GM21447 (cell line): ENCODE data around the gene PROSER3.

Experiments
- ATAC-seq: cut with Tn5 transposase; IDR thresholded peaks from one replicate; pipeline ENCODE4 v1.9.1; 2021; ENCODE audit not compliant: unreplicated experiment

Gene PROSER3

DNA sequence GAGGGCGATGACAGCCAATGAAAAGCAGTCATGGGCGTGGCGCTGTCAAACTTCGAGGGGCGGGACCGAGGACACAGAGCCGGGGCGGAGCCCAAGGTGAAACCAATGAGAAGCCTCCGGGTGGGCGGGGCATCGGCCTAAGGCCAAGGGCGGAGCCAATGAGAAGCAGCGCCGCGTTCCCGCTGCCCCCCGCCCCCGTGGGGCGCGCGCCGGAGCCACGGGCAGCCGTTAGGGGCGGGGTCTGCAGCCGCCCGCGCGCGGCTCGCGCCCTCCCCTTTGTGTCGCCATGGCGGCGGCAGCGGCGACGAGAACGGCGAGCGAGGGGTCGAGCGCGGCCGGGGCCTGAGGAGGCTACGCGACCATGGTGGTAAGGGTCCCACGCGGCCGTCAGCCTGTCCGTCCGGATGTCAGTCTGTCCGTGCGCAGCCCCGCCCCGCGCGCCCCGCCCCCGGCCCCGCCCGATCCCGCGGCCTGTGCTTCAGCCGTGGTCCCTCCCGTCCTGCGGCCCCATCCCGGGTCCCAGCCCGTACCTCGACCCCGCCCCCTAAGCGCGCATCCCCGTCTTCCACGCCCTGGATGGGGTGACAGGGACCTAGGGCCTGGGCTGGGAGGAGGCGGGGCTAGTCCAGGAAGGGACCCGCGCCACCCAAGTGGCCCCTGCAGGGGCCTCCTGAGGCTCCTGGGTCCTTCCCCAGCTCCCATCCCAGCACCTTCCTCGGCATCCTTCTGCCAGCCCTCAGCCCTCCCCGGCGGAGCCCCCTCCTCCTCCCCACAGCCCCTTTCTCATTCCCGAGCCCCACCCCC lies 17.5 kb downstream of the PROSER3 start, which contains the start of gene ARHGAP33:
TSS of gene ARHGAP33 (plus strand) at position 267 of the 804 bp plus-strand sequence. CDS start at position 362, 95 bp downstream.
- peak; percentile 94 for ATAC-seq

DNA sequence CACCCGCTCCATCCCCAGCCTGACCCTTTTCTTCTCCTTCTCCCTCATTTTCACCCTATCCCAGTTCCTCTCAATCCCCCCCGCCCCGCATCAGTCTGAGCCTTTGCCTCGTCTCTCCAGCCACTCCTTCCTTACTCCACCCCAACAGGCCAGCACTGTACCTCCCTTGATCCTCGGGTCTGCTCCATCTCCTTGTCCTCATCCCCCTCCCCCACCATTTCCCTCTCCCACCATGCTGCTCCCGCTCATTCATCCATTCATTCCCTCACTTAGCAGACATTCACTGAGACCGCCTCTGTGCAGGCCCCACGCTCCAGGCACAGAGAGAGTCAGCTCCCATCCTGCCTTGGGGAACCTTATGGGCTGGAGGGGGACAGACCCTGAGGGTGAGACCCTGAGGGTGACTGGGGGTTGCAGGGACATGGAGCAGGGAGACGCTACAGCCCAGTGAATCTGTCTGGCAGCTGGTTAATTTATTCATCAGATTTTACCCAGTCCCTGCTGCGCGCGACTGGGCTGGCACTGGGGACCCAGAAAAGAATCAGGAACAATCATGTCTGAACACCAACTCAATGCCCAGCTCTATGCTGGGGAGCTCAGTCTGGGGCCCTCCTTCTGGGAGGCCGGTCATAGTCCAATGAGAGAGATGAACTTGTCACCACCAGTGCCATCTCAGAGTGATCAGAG lies 18.3 kb downstream of the PROSER3 start:
- ATAC-seq = no peak

DNA sequence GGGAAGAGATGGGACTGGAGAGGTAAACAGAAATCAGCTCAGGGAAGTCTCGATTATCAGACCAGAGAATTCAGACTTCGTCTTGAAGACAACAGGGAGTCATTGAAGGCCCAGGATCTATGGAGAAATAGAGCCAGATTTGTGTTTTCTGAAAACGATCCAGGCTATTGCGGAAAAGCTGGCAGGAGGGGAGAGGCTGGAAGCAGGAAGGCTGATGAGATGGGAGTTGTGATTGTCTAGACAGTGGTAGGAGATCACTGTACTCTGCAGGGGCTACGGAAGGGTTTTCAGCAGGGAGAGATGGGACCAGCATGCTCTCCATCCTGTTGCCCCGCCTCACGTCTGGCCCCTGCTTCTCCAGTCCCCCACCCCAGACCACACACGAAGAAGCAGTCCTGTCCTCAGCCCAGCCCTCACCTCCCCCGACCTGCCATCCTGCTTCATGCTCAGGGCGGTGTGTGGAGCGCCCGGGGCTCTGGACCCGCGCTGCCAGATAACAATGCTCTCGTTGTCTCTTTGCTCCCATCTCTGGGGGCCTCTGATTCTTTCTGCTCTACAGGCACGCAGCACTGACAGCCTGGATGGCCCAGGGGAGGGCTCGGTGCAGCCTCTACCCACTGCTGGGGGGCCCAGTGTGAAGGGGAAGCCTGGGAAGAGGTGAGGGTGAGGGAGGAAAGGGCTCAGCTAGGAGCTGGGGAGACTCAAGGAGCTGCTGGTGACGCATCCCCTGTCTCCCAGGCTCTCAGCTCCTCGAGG lies 19.3 kb downstream of the PROSER3 start:
- no peak for ATAC-seq

DNA sequence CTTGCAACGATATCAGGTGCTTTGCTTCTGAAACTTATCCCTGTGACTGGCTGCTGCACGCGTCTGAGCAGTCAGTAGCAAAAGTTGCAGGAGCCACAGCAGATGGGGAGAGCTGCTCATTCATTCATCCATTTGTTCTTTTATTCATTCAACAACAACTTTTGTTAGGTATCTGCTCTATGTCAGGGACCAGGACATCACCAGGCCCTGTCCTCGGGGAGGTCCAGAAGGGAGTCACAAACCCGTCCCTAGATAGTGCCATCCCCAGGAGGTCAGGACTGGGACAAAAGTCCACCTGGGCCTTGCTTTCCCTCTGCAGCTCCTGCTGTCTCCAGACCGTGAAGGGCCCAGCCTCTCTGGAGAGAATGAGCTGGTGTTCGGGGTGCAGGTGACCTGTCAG lies 20.0 kb downstream of the PROSER3 start:
- ATAC-seq = no peak

DNA sequence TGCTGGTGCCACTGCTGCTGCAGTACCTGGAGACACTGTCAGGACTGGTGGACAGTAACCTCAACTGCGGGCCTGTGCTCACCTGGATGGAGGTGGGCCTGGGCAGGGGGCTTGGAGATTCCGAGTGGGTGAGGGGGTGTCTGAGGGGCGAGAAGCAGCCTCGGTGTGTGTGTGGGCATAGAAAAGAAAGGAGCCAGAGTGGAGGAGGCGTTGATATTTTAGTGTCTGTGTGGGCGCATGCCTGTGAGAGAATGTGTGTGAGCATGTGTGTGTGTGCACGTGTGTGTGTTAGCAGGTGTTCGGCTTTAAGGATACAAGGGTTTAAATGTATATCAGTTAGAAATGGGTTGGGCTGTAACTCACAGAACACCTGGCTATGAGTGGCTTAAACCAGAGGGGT lies 21.1 kb downstream of the PROSER3 start:
- ATAC-seq = no peak

DNA sequence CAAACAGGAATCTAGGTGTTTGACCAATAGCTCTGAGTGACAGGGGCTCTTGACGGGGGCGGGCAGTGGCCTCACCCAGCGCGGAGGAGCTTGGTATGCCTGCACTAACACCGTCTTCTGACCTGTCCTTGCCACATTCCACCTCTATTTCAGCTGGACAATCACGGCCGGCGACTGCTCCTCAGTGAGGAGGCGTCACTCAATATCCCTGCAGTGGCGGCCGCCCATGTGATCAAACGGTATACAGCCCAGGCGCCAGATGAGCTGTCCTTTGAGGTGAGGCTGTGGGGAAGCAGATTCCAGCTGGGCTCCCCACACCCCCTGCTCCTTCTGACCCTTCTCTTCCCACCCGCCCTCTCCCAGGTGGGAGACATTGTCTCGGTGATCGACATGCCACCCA lies 22.1 kb downstream of the PROSER3 start:
- no peak for ATAC-seq

DNA sequence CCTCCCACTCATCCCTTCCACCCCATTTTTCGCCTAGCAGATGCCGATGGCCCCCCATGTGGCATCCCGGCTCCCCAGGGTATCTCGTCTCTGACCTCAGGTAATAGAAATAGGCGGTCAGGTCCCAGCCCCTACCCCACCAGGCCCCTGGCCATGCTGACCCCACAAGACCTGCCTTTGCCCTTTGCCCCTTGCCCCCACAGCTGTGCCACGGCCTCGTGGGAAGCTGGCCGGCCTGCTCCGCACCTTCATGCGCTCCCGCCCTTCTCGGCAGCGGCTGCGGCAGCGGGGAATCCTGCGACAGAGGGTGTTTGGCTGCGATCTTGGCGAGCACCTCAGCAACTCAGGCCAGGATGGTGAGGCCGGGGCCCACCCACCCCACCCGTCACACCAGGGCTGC lies 22.7 kb downstream of the PROSER3 start:
- ATAC-seq = no peak

DNA sequence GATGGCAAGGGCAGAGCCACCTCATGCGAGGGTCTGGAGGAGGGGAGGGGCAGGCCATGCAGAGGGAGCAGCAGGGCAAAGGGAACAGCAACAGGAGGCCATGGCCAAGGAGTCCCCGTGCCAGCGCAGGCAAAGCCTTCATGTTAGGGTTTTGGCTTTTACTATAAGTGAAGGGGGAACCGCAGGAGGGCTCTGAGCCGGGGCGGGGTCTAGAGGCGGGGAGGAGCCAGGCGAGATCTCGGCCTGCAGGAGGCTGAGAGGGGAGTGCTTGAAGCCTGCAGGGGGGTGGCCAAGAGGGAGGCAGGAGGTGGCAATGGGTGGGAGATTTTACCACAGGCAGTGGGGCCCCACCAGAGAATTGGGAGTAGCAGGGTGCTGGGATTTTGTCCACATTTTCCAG lies 23.7 kb downstream of the PROSER3 start:
- no peak for ATAC-seq

DNA sequence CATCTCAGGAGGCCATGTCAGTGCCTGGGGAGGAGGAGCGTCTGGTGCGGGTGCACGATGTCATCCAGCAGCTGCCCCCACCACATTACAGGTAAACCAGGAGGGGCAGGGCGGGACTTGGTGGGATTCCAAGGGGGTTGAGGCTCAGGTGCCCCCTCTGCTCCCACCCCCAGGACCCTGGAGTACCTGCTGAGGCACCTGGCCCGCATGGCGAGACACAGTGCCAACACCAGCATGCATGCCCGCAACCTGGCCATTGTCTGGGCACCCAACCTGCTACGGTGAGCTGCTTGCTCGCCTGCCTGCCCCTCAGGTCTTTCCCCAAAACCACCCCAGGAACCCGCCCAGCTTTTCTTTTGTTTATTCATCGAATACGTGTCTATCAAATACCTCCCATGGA lies 24.6 kb downstream of the PROSER3 start:
- ATAC-seq = no peak

DNA sequence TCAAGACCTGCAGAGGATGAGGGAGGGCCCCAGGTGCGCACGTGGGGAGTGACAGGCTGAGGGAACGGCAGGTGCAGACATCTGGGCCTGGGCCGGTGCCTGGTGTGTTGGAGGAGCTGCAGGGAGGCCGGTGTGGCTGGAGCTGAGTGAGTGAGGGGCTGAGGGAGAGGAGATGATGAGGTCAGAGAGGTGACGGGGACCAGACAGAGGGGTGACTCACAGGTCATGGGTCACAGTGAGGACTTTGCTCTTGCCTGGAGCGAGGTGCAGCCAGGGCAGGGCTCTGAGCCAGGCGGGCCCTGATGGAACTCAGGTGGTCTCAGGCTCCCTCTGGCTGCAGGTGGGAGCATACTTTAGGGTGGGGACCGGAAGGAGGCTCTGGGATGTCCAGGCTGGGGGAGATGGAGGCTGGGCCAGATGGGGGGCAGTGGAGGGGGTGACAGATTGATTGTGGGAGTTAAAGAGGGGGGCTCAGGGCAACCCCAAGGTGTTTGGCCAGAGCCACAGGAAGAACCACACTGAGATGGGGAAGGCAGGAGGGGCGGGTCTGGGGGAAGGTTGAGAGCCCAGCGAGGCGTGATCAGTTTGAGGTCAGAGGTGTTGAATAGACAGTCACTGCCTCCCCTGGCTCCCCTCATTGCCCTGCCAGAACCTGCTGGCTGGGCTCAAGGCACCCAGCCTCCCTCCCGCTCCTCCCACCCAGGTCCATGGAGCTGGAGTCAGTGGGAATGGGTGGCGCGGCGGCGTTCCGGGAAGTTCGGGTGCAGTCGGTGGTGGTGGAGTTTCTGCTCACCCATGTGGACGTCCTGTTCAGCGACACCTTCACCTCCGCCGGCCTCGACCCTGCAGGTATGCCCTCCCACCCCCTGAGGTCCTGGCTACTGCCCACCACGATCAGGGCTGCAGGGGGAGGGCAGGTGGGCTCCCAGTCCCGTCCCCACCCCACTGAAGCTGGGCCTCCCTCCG lies 25.8 kb downstream of the PROSER3 start:
- ATAC-seq = no peak

DNA sequence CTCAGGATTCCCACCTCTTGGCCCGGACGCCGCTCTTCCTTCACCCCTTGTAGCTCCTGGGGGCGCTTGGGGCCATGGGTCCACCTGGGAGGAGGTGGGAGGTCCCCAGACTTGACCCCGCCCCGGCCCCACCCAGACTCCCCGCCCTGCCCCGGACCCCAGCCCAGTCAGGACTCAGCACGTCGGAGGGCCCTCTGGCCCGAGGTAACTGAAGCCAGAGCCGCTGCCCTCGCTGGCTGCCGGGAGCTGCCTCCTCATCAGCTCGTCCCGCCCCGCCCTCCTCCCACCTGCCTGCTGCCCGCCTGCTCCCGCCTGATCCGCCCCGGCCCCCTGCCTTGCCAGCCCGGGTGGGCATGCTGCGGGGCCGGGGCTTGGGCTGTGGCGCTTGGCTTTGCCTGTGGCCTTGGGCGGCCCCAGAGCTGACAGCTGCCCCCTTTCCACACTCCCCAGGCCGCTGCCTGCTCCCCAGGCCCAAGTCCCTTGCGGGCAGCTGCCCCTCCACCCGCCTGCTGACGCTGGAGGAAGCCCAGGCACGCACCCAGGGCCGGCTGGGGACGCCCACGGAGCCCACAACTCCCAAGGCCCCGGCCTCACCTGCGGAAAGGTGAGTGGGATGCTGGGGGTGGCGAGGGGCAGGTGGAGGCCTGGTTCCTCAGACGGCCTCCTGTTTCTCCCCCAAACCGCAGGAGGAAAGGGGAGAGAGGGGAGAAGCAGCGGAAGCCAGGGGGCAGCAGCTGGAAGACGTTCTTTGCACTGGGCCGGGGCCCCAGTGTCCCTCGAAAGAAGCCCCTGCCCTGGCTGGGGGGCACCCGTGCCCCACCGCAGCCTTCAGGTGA lies 26.7 kb downstream of the PROSER3 start:
- no peak for ATAC-seq

DNA sequence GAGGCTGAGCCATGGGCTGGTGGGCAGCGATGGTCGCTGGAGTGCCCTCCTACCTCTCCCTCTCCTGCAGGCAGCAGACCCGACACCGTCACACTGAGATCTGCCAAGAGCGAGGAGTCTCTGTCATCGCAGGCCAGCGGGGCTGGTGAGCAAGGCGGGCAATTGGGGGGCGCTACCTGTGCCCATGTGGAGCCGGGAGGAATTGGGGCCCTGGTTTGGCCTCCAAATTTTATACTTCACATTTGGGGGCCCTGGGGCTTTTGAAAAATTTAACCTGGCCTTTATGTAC lies 27.3 kb downstream of the PROSER3 start:
- no peak for ATAC-seq

DNA sequence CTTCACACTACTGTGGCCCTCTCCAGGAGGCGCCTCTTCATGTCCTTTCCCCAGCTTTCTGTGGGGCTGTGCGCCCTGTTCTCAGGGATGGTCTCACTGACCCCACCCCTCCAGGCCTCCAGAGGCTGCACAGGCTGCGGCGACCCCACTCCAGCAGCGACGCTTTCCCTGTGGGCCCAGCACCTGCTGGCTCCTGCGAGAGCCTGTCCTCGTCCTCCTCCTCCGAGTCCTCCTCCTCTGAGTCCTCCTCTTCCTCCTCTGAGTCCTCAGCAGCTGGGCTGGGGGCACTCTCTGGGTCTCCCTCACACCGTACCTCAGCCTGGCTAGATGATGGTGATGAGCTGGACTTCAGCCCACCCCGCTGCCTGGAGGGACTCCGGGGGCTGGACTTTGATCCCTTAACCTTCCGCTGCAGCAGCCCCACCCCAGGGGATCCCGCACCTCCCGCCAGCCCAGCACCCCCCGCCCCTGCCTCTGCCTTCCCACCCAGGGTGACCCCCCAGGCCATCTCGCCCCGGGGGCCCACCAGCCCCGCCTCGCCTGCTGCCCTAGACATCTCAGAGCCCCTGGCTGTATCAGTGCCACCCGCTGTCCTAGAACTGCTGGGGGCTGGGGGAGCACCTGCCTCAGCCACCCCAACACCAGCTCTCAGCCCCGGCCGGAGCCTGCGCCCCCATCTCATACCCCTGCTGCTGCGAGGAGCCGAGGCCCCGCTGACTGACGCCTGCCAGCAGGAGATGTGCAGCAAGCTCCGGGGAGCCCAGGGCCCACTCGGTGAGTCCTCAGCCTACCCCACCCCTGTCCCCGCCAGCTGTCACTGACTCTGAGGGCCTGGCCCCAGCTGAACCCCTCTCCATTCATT lies 28.6 kb downstream of the PROSER3 start:
- ATAC-seq = no peak

DNA sequence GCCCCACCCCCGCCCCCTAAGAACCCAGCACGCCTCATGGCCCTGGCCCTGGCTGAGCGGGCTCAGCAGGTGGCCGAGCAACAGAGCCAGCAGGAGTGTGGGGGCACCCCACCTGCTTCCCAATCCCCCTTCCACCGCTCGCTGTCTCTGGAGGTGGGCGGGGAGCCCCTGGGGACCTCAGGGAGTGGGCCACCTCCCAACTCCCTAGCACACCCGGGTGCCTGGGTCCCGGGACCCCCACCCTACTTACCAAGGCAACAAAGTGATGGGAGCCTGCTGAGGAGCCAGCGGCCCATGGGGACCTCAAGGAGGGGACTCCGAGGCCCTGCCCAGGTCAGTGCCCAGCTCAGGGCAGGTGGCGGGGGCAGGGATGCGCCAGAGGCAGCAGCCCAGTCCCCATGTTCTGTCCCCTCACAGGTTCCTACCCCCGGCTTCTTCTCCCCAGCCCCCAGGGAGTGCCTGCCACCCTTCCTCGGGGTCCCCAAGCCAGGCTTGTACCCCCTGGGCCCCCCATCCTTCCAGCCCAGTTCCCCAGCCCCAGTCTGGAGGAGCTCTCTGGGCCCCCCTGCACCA lies 29.3 kb downstream of the PROSER3 start:
- ATAC-seq = no peak

DNA sequence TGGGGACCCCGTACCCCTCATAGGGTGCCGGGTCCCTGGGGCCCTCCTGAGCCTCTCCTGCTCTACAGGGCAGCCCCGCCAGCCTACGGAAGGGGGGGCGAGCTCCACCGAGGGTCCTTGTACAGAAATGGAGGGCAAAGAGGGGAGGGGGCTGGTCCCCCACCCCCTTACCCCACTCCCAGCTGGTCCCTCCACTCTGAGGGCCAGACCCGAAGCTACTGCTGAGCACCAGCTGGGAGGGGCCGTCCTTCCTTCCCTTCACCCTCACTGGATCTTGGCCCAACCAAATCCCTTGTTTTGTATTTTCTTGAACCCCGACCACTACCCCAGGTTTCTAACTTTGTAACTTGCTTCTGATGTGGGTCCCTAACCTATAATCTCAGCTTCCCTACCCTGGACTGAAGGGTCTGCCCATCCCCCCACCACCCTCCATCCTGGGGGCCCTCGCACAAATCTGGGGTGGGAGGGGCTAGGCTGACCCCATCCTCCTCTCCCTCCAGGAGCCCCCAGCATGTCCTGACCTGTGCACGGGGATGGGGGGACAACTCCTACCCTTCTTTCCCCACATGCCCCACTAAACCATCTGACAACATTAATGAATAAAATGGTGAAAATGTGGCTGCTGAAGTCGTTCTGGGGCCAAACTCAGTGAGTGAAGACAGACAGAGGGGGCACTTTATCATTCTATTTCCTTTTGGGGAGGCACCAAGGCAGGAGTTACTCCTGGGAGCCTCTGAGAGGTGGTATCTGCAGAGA lies 30.4 kb downstream of the PROSER3 start:
- ATAC-seq = no peak

DNA sequence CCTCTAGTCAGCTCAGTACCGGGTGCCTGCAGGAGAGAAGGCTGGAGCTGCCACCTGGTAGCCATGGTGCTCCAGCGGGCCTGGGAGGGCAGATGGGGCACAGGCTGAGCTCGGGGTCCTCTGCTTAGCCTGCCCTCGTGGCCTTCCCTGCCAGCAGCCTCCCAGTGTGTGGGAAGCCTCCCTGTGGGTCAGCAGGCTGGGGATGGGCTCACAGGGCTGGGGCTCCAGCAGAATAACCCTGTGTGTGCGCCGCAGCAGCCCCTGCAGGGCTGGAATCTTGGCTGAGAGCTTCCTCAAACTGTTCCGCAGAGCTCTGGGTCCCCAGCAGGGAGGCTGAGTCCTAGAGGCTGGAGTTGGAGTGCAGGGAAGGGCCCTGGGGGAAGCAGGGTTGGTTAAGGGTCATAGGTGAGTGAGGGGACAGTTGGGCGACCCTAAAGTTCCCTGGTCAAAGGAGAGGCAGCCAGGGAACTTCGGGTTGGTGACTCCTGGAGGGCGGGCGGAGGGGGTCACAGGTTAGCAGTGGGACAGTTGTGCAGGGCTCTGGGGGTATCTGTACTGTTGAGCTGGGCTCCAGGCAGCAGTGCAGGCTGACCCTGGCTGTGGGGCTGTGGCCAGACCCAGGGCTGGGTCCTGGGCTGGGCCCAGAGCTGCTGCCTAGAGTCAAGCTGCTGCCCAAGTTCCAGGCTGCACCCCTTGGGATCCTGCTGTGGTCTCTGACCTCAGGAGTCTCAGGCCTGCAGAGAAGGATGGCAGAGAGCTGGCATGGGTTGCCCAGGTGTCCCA lies 31.4 kb downstream of the PROSER3 start:
- ATAC-seq = no peak
